GM12891 (cell line): Measurements from ENCODE around the gene FAM131B.

Experiments used
- PAX5 ChIP-seq: IDR thresholded peaks from 2 replicates; pipeline ENCODE4 v1.6.1; 2011; ENCODE audit warnings: low read length, moderate library complexity, mild to moderate bottlenecking; ENCODE audit not compliant: insufficient read depth, severe bottlenecking
- POLR2A ChIP-seq: IDR thresholded peaks from 2 replicates; pipeline ENCODE4 v1.6.1; 2011; ENCODE audit warnings: low read depth, low read length, control low read depth
- POLR2AphosphoS5 ChIP-seq: IDR thresholded peaks from 2 replicates; pipeline ENCODE4 v1.6.1; 2011; ENCODE audit warnings: low read depth, low read length, control low read depth
- POU2F2 ChIP-seq: IDR thresholded peaks from 2 replicates; pipeline ENCODE4 v1.6.1; 2011; ENCODE audit warnings: low read depth, mild to moderate bottlenecking, control low read depth, low read length, moderate library complexity
- SPI1 ChIP-seq: IDR thresholded peaks from 2 replicates; pipeline ENCODE4 v1.6.1; 2011; ENCODE audit warnings: low read depth, low read length, control low read depth
- TAF1 ChIP-seq: IDR thresholded peaks from 2 replicates; pipeline ENCODE4 v1.6.1; 2011; ENCODE audit warnings: low read depth, low read length, control low read depth

GRCh38 chr7:143351574-143351973 lies 10.9 kb downstream of the FAM131B start:
- no peak for TF ChIP-seq POLR2A
- no peak for TF ChIP-seq POU2F2
- no peak for TF ChIP-seq TAF1
- TF ChIP-seq PAX5, result no peak
- TF ChIP-seq POLR2AphosphoS5, result no peak
- no peak for TF ChIP-seq SPI1
